NK-92 (cell line): ENCODE results near the gene RIPK3.

ENCODE experiments used
- DNase-seq: peaks from one replicate; lab custom pipeline; 2025; ENCODE audit not compliant: unreplicated experiment; lab: John Stamatoyannopoulos, UW

RIPK3 gene

GRCh38 chr14:24324024-24324423, 15.8 kb downstream of the RIPK3 start:
- DNase-seq, result no peak

GRCh38 chr14:24323341-24323740, 16.4 kb downstream of the RIPK3 start:
- no peak for DNase-seq

GRCh38 chr14:24322672-24323071, 17.1 kb downstream of the RIPK3 start:
- no peak for DNase-seq

GRCh38 chr14:24321212-24321975, 18.4 kb downstream of the RIPK3 start:
- DNase-seq, result no peak

GRCh38 chr14:24317141-24317928, 22.5 kb downstream of the RIPK3 start:
- DNase-seq, result no peak

GRCh38 chr14:24316597-24316950, 23.2 kb downstream of the RIPK3 start:
- no peak for DNase-seq

GRCh38 chr14:24315807-24316596, 23.8 kb downstream of the RIPK3 start:
- no peak for DNase-seq

GRCh38 chr14:24315243-24315806, 24.5 kb downstream of the RIPK3 start:
- no peak for DNase-seq

GRCh38 chr14:24314377-24315193, 25.2 kb downstream of the RIPK3 start:
- DNase-seq, result no peak

GRCh38 chr14:24313913-24314312, 25.9 kb downstream of the RIPK3 start:
- DNase-seq, result no peak

GRCh38 chr14:24312736-24313507, 26.9 kb downstream of the RIPK3 start:
- DNase-seq, result no peak

GRCh38 chr14:24311837-24312615, 27.8 kb downstream of the RIPK3 start:
- DNase-seq, result no peak

- no peak for DNase-seq
Measured at GRCh38 chr14:24310646-24311604, 28.9 kb downstream of the RIPK3 start, which contains the start of gene LTB4R. Gene LTB4R (plus strand): TSS chr14:24311502. CDS start chr14:24315652, 4,150 bp downstream.

GRCh38 chr14:24310265-24310645, 29.5 kb downstream of the RIPK3 start:
- DNase-seq, result no peak

- no peak for DNase-seq
Measured at GRCh38 chr14:24309538-24310264, 30.1 kb downstream of the RIPK3 start, which contains the start of gene LTB4R2. Gene LTB4R2 (plus strand): TSS chr14:24310140. CDS start chr14:24310665, 525 bp downstream.

- no peak for DNase-seq
Measured at GRCh38 chr14:24308342-24309124, 31.3 kb downstream of the RIPK3 start.
